ENCODE measurements around the gene CTBS. TPM values are rescaled to one million over a fixed set of nuclear protein-coding genes. Genes with fewer than 3 reads are reported as not detected.

The CTBS gene
- total and polyA plus RNA-seq, 2 of the 4 experiments (the other 2 are of a cell fraction) = 5.9 to 12.4 TPM

DNA sequence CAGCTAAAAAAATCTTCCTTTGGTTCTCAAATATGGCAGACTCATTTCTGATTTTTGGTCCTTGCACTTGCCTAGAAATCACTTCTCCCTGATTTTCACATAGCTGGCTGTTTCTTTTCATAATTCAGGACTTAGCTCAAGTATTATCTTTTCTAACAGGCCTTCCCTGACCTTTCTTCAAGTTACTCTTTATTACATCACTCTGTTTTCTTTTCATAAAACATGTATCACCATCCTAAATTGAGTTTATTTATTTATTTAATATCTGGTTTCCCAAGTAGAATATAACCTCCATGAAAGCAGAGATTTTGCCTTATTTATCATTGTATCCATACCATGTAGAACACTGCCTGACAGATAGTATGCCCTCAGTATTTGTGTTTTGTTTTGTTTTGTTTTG lies 49.6 kb downstream of the CTBS start:
- ATAC-seq (ENCODE audit: low read depth) (no peak), DNase-seq (no peak)
- ChIA-PET CTCF (no interaction called here), POLR2A (ENCODE audit: unreplicated experiment) (no interaction called here)
- H3K9me3 ChIP-seq (ENCODE audit: control insufficient read depth, insufficient read depth, low read length) = no peaks in the 10 kb centered on the region
- intact Hi-C loops (cut with micrococcal nuclease) = no loop called here
- TF ChIP-seq NFE2L2 (IDR thresholded peaks at IDR 0.05; ENCODE audit: low read depth, low read length) (no peak), CEBPB (IDR thresholded peaks at IDR 0.05; ENCODE audit: low read depth, low read length) (no peak), RFX5 (IDR thresholded peaks at IDR 0.05; ENCODE audit: low read depth, low read length) (no peak), SMC3 (IDR thresholded peaks at IDR 0.05; ENCODE audit: low read depth, low read length) (no peak), CHD1 (IDR thresholded peaks at IDR 0.05; ENCODE audit: low read depth, low read length) (no peak), BHLHE40 (IDR thresholded peaks at IDR 0.05; ENCODE audit: low read depth, low read length) (no peak), MAFK (IDR thresholded peaks at IDR 0.05; ENCODE audit: low read depth, low read length) (no peak), FOS (IDR thresholded peaks at IDR 0.05; ENCODE audit: low read depth, low read length) (no peak), MXI1 (IDR thresholded peaks at IDR 0.05; ENCODE audit: borderline replicate concordance, low read depth, low read length) (no peak), RAD21 (IDR thresholded peaks at IDR 0.05; ENCODE audit: low read length) (no peak), RCOR1 (IDR thresholded peaks at IDR 0.05; ENCODE audit: insufficient replicate concordance, low read length) (no peak), POLR2A (IDR thresholded peaks at IDR 0.05; ENCODE audit: low read depth, low read length) (no peak), CTCF (conservative IDR thresholded peaks at IDR 0.05; ENCODE audit: low read depth, low read length) (no peak), MAZ (IDR thresholded peaks at IDR 0.05; ENCODE audit: borderline replicate concordance, low read depth, low read length) (no peak)
- TF ChIP-seq, protein P1, sequence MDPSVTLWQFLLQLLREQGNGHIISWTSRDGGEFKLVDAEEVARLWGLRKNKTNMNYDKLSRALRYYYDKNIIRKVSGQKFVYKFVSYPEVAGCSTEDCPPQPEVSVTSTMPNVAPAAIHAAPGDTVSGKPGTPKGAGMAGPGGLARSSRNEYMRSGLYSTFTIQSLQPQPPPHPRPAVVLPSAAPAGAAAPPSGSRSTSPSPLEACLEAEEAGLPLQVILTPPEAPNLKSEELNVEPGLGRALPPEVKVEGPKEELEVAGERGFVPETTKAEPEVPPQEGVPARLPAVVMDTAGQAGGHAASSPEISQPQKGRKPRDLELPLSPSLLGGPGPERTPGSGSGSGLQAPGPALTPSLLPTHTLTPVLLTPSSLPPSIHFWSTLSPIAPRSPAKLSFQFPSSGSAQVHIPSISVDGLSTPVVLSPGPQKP (IDR thresholded peaks at IDR 0.05; ENCODE audit: borderline replicate concordance, low read depth, low read length) = no peak
- TF ChIP-seq, protein P2, sequence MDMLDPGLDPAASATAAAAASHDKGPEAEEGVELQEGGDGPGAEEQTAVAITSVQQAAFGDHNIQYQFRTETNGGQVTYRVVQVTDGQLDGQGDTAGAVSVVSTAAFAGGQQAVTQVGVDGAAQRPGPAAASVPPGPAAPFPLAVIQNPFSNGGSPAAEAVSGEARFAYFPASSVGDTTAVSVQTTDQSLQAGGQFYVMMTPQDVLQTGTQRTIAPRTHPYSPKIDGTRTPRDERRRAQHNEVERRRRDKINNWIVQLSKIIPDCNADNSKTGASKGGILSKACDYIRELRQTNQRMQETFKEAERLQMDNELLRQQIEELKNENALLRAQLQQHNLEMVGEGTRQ (IDR thresholded peaks at IDR 0.05; ENCODE audit: low read depth, low read length) = no peak
- H2BK20ac ChIP-seq (ENCODE audit: low read depth, low read length) = no peak overlapping the region
- no peak overlapping the region for H2AFZ ChIP-seq (replicated peaks; ENCODE audit: low read length, poor library complexity)
- H3K27ac ChIP-seq (ENCODE audit: insufficient read depth, low read length) = no peak overlapping the region
- no peak overlapping the region for H3K4me3 ChIP-seq (ENCODE audit: insufficient read depth, low read depth, low read length)
- no peak overlapping the region for H2AK9ac ChIP-seq (replicated peaks; ENCODE audit: low read depth, low read length, poor library complexity)
- no peaks in the 10 kb centered on the region for H3K36me3 ChIP-seq (ENCODE audit: control insufficient read depth, insufficient read depth, low read length)
- H3K4ac ChIP-seq (ENCODE audit: low read depth, low read length) = no peak overlapping the region
- H3K9me1 ChIP-seq (ENCODE audit: insufficient read depth, low read length) = no peaks in the 10 kb centered on the region
- in situ Hi-C loops (cut with MboI; ENCODE audit: low sequenced_read_pairs) = no loop called here
- no peak overlapping the region for H3K14ac ChIP-seq (replicated peaks; ENCODE audit: low read depth, low read length)
- dilution Hi-C loops (cut with HindIII; ENCODE audit: low sequenced_read_pairs, unreplicated experiment) = no loop called here
- no peak overlapping the region for H2BK5ac ChIP-seq (ENCODE audit: low read depth, low read length, poor library complexity, severe bottlenecking)
- H4K20me1 ChIP-seq (ENCODE audit: insufficient read depth, low read length) = no peaks in the 10 kb centered on the region
- no peaks in the 10 kb centered on the region for H3K4me1 ChIP-seq (ENCODE audit: control insufficient read depth, insufficient read depth, low read length)
- H3K27me3 ChIP-seq (ENCODE audit: control insufficient read depth, insufficient read depth, low read length) = no peaks in the 10 kb centered on the region
- BruUV-seq (replicated peaks) = no TSS peak
- H4K8ac ChIP-seq (ENCODE audit: low read depth in 2 of 2, low read length in 2 of 2) = no peak overlapping the region
- no peak overlapping the region for H2BK15ac ChIP-seq (ENCODE audit: low read depth, low read length)
- no peak overlapping the region for H2AK5ac ChIP-seq (ENCODE audit: low read depth, low read length)
- no peaks in the 10 kb centered on the region for H3K79me1 ChIP-seq (ENCODE audit: low read depth in 1 of 2, low read length in 2 of 2)
- H3K9ac ChIP-seq (ENCODE audit: low read depth, low read length) = no peak overlapping the region
- H3K56ac ChIP-seq (ENCODE audit: extremely low read depth, insufficient read depth, low read length) = no peak overlapping the region
- H3K4me2 ChIP-seq (ENCODE audit: low read depth, low read length) = no peak overlapping the region
- no peak overlapping the region for H3K18ac ChIP-seq (ENCODE audit: low read depth, low read length)
- H4K91ac ChIP-seq (ENCODE audit: insufficient read depth, low read depth, low read length) = no peak overlapping the region
- no peak overlapping the region for H4K5ac ChIP-seq (ENCODE audit: low read depth, low read length)
- no peak overlapping the region for H3K23ac ChIP-seq (ENCODE audit: low read depth, low read length)
- H2BK120ac ChIP-seq (ENCODE audit: low read depth, low read length) = no peak overlapping the region
